WTC11 (cell line): ENCODE data around the gene SUPT3H.

Experiments used
- CTCF ChIP-seq: fragments of 200-600 bp; IDR thresholded peaks from 2 replicates; pipeline ENCODE4 v1.8.0; 2022; ENCODE audit warnings: antibody characterized with exemption
- E2F4 ChIP-seq: sonication (generic); formaldehyde crosslinking; IDR thresholded peaks from 2 replicates; pipeline ENCODE4 v1.8.1; 2022; ENCODE audit warnings: low read depth, mild to moderate bottlenecking, moderate library complexity, missing genetic modification reagents, borderline replicate concordance
- E2F5 ChIP-seq: sonication (generic); formaldehyde crosslinking; IDR thresholded peaks from 2 replicates; pipeline ENCODE4 v1.8.1; 2022; ENCODE audit warnings: mild to moderate bottlenecking, moderate library complexity, missing genetic modification reagents
- FOXP4 ChIP-seq: sonication (generic); formaldehyde crosslinking; IDR thresholded peaks from 2 replicates; pipeline ENCODE4 v1.8.0; 2022; ENCODE audit warnings: mild to moderate bottlenecking, missing genetic modification reagents
- IRF2 ChIP-seq: sonication (generic); formaldehyde crosslinking; IDR thresholded peaks from 2 replicates; pipeline ENCODE4 v1.8.0; 2022; ENCODE audit warnings: low read depth, missing genetic modification reagents, borderline replicate concordance
- JUN ChIP-seq: sonication (generic); formaldehyde crosslinking; IDR thresholded peaks from 2 replicates; pipeline ENCODE4 v1.8.0; 2023; ENCODE audit warnings: mild to moderate bottlenecking, missing genetic modification reagents
- MAX ChIP-seq: sonication (generic); formaldehyde crosslinking; IDR thresholded peaks from 2 replicates; pipeline ENCODE4 v1.8.0; 2022; ENCODE audit warnings: mild to moderate bottlenecking, missing genetic modification reagents
- MXD4 ChIP-seq: fragments of 250-450 bp; sonication (Bioruptor Pico); IDR thresholded peaks from 2 replicates; pipeline ENCODE4 v1.8.0; 2021; ENCODE audit warnings: mild to moderate bottlenecking, moderate library complexity, borderline replicate concordance
- NFYB ChIP-seq: sonication (generic); formaldehyde crosslinking; conservative IDR thresholded peaks from 2 replicates; pipeline ENCODE4 v1.8.0; 2022; ENCODE audit warnings: low read depth, missing genetic modification reagents
- TP53 ChIP-seq: sonication (generic); formaldehyde crosslinking; IDR thresholded peaks from 2 replicates; pipeline ENCODE4 v1.8.1; 2023; ENCODE audit warnings: mild to moderate bottlenecking, missing genetic modification reagents
- USF2 ChIP-seq: sonication (generic); formaldehyde crosslinking; IDR thresholded peaks from 2 replicates; pipeline ENCODE4 v1.8.1; 2023; ENCODE audit warnings: mild to moderate bottlenecking, missing genetic modification reagents, moderate library complexity
- ZNF232 ChIP-seq: sonication (generic); formaldehyde crosslinking; IDR thresholded peaks from 2 replicates; pipeline ENCODE4 v1.8.0; 2022; ENCODE audit warnings: mild to moderate bottlenecking, missing genetic modification reagents
- ZNF423 ChIP-seq: fragments of 250-450 bp; sonication (Bioruptor Pico); IDR thresholded peaks from 2 replicates; pipeline ENCODE4 v2.1.2; 2022; ENCODE audit warnings: mild to moderate bottlenecking, moderate library complexity

GRCh38 chr6:45021676-45022075, 356.1 kb downstream of the SUPT3H start:
- TF ChIP-seq CTCF (no peak), MAX (no peak), TP53 (CRISPR knock-in tag) (no peak), NFYB (CRISPR knock-in tag) (no peak), E2F4 (CRISPR knock-in tag) (no peak), E2F5 (CRISPR knock-in tag) (no peak), IRF2 (CRISPR knock-in tag) (no peak), ZNF232 (CRISPR knock-in tag) (no peak), MXD4 (no peak), ZNF423 (CRISPR knock-in tag) (no peak), JUN (no peak), USF2 (no peak), FOXP4 (no peak)
